ENCODE results near the gene TSC22D2.

Gene TSC22D2

DNA sequence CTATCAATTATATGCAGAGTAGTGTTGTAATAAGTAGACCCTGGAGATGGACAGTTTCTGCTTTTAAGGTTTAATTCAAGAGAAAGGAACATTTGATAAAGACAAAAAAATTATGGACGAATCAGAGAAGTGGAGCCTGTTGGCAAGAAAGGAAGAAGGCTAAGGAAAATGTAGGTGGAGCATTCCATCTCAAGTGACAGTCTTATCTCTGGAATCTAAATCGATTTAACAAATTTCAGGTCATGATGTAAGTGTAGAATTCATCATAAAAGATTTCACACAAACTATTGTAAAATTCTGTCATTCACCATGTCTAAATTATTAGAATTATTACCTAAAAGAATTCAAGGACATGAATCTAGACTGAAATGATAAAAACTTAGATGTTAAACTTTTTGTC is 36.3 kb downstream of the TSC22D2 start:
- Histone ChIP-seq H3K9me3 (ENCODE audit: control insufficient read depth, insufficient read depth, low read length) (no peaks in the 10 kb centered on the region), H3K79me2 (ENCODE audit: control insufficient read depth, low read length) (peaks cover 13% of the 10 kb centered on the region), H3K27me3 (ENCODE audit: control insufficient read depth, low read length) (no peaks in the 10 kb centered on the region), H3K4me3 (ENCODE audit: low read length) (no peak overlapping the region), H3K9me2 (replicated peaks; ENCODE audit: control insufficient read depth, low read length) (no peaks in the 10 kb centered on the region), H4K20me1 (ENCODE audit: control insufficient read depth, insufficient read depth, low read depth, low read length) (no peaks in the 10 kb centered on the region), H3K36me3 (ENCODE audit: control insufficient read depth, low read length) (peaks cover 29% of the 10 kb centered on the region), H3F3A (ENCODE audit: control insufficient read depth, insufficient read depth) (no peaks in the 10 kb centered on the region), H3K4me1 (ENCODE audit: control insufficient read depth, low read length) (no peaks in the 10 kb centered on the region), H3K4me2 (ENCODE audit: low read length) (no peak overlapping the region), H3K27ac (ENCODE audit: low read depth, low read length) (no peak overlapping the region)
- TF ChIP-seq EZH2phosphoT487 (IDR thresholded peaks at IDR 0.05; ENCODE audit: borderline replicate concordance, low read length) = no peak
- TF ChIP-seq, protein P1, sequence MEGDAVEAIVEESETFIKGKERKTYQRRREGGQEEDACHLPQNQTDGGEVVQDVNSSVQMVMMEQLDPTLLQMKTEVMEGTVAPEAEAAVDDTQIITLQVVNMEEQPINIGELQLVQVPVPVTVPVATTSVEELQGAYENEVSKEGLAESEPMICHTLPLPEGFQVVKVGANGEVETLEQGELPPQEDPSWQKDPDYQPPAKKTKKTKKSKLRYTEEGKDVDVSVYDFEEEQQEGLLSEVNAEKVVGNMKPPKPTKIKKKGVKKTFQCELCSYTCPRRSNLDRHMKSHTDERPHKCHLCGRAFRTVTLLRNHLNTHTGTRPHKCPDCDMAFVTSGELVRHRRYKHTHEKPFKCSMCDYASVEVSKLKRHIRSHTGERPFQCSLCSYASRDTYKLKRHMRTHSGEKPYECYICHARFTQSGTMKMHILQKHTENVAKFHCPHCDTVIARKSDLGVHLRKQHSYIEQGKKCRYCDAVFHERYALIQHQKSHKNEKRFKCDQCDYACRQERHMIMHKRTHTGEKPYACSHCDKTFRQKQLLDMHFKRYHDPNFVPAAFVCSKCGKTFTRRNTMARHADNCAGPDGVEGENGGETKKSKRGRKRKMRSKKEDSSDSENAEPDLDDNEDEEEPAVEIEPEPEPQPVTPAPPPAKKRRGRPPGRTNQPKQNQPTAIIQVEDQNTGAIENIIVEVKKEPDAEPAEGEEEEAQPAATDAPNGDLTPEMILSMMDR (IDR thresholded peaks at IDR 0.05; ENCODE audit: low read depth, low read length, poor library complexity, severe bottlenecking) = no peak

DNA sequence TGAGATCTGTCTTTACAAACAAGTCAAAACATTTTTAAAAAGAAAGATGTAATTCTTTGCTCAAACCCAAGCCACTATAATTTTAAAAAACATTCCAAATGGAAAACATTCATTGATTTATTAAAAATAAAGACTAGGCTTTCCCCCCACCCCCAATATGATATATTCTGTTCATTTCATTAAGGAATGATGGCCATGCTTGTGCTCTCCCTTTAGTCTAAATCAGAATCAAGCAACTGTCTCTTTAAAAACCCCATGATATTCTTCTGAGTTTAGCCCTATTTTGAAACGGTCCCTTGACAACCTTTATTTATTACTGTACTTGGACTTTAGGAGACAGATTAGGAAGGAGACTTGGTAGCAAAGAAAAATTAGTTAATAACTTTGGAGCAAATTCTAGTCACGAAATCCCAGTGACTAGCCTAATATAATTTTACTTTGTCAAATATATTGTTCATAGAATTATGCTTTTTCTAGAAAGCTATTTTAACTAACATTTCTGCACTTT is 38.4 kb downstream of the TSC22D2 start:
- no peaks in the 10 kb centered on the region for H3K9me2 ChIP-seq (replicated peaks; ENCODE audit: control insufficient read depth, low read length)
- H3K4me1 ChIP-seq (ENCODE audit: control insufficient read depth, low read length) = no peaks in the 10 kb centered on the region
- no peak overlapping the region for H3K27ac ChIP-seq (ENCODE audit: low read depth, low read length)
- H3F3A ChIP-seq (ENCODE audit: control insufficient read depth, insufficient read depth) = no peaks in the 10 kb centered on the region
- peaks cover 16% of the 10 kb centered on the region for H3K79me2 ChIP-seq (ENCODE audit: control insufficient read depth, low read length)
- no peak for TF ChIP-seq EZH2phosphoT487 (IDR thresholded peaks at IDR 0.05; ENCODE audit: borderline replicate concordance, low read length)
- TF ChIP-seq, protein P1 (IDR thresholded peaks at IDR 0.05; ENCODE audit: low read depth, low read length, poor library complexity, severe bottlenecking) = no peak
- H3K36me3 ChIP-seq (ENCODE audit: control insufficient read depth, low read length) = peaks cover 26% of the 10 kb centered on the region
- H3K27me3 ChIP-seq (ENCODE audit: control insufficient read depth, low read length) = no peaks in the 10 kb centered on the region
- no peak overlapping the region for H3K4me2 ChIP-seq (ENCODE audit: low read length)
- no peaks in the 10 kb centered on the region for H4K20me1 ChIP-seq (ENCODE audit: control insufficient read depth, insufficient read depth, low read depth, low read length)
- no peaks in the 10 kb centered on the region for H3K9me3 ChIP-seq (ENCODE audit: control insufficient read depth, insufficient read depth, low read length)
- H3K4me3 ChIP-seq (ENCODE audit: low read length) = no peak overlapping the region

DNA sequence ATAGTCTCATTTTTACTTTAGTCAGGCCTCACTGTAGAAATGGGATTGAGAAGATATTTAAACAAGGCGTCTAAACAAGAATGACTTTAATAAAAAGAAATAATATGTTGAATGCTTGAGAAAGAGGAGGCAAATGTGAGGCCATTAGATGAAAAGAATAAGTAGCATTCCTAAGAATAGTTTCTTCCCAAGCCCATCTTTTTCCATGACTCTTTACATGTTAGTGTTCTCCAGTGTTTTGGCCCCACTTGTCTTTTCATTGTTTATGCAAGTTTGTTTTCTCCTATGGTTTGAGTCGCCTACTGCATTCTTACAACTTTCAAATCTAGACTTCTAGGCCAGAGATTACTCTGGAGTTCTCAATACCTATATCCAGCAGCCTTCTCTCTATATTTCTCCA is 39.0 kb downstream of the TSC22D2 start:
- Histone ChIP-seq H3K79me2 (ENCODE audit: control insufficient read depth, low read length) (peaks cover 16% of the 10 kb centered on the region), H3K27ac (ENCODE audit: low read depth, low read length) (no peak overlapping the region), H3K4me1 (ENCODE audit: control insufficient read depth, low read length) (no peaks in the 10 kb centered on the region), H4K20me1 (ENCODE audit: control insufficient read depth, insufficient read depth, low read depth, low read length) (no peaks in the 10 kb centered on the region), H3F3A (ENCODE audit: control insufficient read depth, insufficient read depth) (no peaks in the 10 kb centered on the region), H3K4me2 (ENCODE audit: low read length) (no peak overlapping the region), H3K4me3 (ENCODE audit: low read length) (no peak overlapping the region), H3K9me2 (replicated peaks; ENCODE audit: control insufficient read depth, low read length) (no peaks in the 10 kb centered on the region), H3K36me3 (ENCODE audit: control insufficient read depth, low read length) (peaks cover 23% of the 10 kb centered on the region), H3K9me3 (ENCODE audit: control insufficient read depth, insufficient read depth, low read length) (no peaks in the 10 kb centered on the region), H3K27me3 (ENCODE audit: control insufficient read depth, low read length) (no peaks in the 10 kb centered on the region)
- TF ChIP-seq EZH2phosphoT487 (IDR thresholded peaks at IDR 0.05; ENCODE audit: borderline replicate concordance, low read length) = no peak
- TF ChIP-seq, protein P1 (IDR thresholded peaks at IDR 0.05; ENCODE audit: low read depth, low read length, poor library complexity, severe bottlenecking) = no peak

All from DOHH2 (cell line).